Measurements from ENCODE around the gene MITF.
A peak's percentile ranks its signal among the peaks of the same experiment; 100 is the strongest.
"Not testable (repeated sequence)": the region's sequence is repeated elsewhere in the genome, so short reads cannot be mapped to it uniquely, and the experiment has no call there.

Gene MITF

GRCh38 chr3:69914395-69914794 lies 175.1 kb downstream of the MITF start:
- DNase-seq (ENCODE audit: low spot score): no peak

- no peak for DNase-seq (ENCODE audit: low spot score)
These were observed 176.5 kb downstream of the MITF start for GRCh38 chr3:69915726-69916125.

DNA sequence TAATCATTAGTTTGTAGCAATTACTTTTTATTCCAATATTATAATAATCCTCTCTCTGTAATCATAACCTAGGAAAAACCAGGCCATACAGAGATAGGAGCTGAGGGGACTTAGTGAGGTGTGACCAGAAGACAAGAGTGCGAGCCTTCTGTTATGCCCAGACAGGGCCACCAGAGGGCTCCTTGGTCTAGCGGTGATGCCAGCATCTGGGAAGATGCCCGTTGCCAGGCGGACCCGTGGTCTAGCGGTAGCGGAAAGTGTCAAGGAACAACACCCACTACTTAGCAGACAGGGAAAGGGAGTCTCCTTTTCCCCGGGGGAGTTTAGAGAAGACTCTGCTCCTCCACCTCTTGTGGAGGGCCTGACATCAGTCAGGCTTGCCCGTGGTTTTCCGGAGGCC lies 180.7 kb downstream of the MITF start:
- DNase-seq (ENCODE audit: low spot score): not testable (repeated sequence)

DNA sequence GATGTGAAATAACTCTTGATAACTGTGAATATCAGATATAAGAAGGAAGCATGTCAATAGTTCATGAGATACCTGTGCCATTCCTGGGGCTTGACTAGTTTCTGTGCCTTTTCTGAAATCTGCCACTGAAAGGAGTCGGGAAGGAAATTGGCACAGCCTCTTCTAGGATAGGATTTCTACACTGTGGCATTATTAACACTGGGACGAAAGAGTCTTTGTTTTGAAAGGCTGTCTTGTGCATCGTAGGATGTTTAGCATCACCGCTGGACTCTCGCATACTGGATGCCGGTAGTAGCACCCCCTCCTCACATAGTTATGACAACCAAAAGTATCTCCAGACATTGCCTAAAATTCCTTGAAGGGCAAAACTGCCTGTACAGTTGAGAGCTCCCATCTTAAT lies 182.4 kb downstream of the MITF start:
- no peak for DNase-seq (ENCODE audit: low spot score)

- DNase-seq (ENCODE audit: low spot score): no peak
These were observed 183.3 kb downstream of the MITF start for GRCh38 chr3:69922521-69923000.

GRCh38 chr3:69925506-69925905 lies 186.2 kb downstream of the MITF start:
- no peak for DNase-seq (ENCODE audit: low spot score)

DNA sequence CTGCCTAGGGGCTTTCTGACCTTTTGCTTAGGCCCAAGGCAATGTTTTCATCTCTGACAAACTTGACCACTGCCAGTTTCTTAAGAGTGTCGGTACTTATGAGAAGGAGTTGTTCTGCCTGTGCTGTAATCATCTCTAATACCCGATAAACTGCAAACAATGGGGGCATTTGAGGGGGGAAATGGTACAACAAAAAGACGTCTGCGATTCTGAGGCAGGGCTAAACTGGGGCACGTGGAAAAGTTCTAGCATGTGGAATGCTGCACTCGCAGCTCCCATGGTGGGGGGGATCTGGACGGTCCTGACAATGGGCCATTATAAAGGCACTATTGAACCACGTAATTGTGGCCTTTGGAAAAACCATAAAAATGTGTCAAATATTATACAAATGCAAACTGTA lies 187.1 kb downstream of the MITF start:
- no peak for DNase-seq (ENCODE audit: low spot score)

- no peak for DNase-seq (ENCODE audit: low spot score)
These were observed 188.3 kb downstream of the MITF start for GRCh38 chr3:69927571-69927970.

- no peak for DNase-seq (ENCODE audit: low spot score)
These were observed 189.8 kb downstream of the MITF start for GRCh38 chr3:69929019-69929418.

DNA sequence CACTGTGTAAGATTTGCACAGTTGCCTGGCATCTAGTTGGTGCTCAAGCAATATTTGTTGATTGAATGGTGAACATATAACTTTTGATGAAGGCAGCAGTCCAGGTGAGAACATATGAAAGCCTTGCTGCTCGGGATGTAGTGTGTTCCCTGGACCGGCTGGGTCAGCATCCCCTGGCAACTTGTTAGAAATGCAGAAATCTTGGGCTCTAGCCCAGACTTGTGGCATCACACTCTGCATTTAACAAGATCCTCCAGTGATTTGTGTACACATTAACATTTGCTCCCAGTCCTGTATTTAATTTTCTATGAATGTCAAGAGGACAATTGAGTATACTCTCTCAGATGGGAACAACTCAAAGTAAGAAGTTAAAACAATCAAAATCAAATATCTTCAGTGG lies 191.3 kb downstream of the MITF start:
- DNase-seq (ENCODE audit: low spot score): no peak

GRCh38 chr3:69932087-69932486 lies 192.8 kb downstream of the MITF start:
- no peak for DNase-seq (ENCODE audit: low spot score)

GRCh38 chr3:69932501-69932900 lies 193.2 kb downstream of the MITF start:
- no peak for DNase-seq (ENCODE audit: low spot score)

- no peak for DNase-seq (ENCODE audit: low spot score)
These were observed 195.1 kb downstream of the MITF start for GRCh38 chr3:69934398-69934797.

GRCh38 chr3:69936266-69936665 lies 197.0 kb downstream of the MITF start:
- DNase-seq (ENCODE audit: low spot score): no peak

DNA sequence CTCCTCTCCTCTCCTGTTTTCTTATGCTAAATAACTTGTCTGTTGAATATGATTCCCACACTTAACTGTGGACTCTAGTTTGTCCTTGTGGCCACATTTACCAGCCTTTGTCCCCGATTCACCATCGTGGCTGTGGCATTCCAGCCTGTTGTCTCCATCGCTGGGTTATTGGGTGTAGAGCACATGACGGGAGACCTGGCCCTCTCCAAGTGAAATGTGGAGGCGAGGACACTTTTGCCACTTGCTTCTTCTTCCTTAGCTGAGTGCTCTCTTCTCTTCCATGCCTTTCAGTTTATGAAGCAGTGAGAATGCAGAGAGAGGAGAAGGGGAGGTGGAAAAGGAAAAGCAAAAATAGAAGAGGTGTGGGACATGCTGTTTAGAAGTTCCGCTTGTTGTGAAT lies 198.8 kb downstream of the MITF start:
- no peak for DNase-seq (ENCODE audit: low spot score)

DNA sequence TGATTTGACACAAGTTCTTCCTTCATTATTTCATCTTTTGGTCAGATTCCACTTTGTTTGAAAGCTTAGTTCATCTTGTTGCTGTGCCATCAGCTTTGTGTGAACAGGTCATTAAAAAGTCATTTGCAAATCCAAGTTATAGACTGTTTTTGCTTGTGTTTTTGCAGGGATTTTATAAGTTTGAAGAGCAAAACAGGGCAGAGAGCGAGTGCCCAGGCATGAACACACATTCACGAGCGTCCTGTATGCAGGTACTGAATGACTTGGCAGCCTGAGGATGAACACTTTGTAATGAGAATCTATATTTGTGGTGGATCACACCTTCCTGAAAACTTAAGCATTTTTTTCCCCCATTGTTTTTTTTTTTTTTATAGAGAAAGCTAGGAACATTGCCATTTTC lies 199.7 kb downstream of the MITF start:
- DNase-seq (ENCODE audit: low spot score): no peak

- no peak for DNase-seq (ENCODE audit: low spot score)
These were observed 201.8 kb downstream of the MITF start for GRCh38 chr3:69941037-69941436.

GRCh38 chr3:69941439-69942176 lies 202.3 kb downstream of the MITF start:
- no peak for DNase-seq (ENCODE audit: low spot score)

- no peak for DNase-seq (ENCODE audit: low spot score)
These were observed 205.7 kb downstream of the MITF start for GRCh38 chr3:69944931-69945493.

GRCh38 chr3:69948246-69948862 lies 209.1 kb downstream of the MITF start:
- DNase-seq (ENCODE audit: low spot score): peak; percentile 24

DNA sequence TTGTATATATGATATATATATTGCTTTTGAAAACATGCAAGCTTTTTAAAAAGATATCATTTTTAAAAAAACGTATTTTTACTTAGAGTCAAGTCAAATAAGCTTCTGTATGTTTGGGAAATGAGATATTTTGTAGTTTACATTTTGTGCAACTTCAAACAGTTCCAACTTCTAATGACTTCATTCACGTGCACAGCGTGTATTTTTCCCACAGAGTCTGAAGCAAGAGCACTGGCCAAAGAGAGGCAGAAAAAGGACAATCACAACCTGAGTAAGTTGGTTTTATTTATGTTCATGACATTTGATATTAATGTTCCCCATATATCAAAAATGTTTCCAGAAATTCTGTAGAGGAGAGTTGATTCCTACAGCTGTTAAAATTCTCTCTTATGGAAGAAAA lies 212.4 kb downstream of the MITF start:
- DNase-seq (ENCODE audit: low spot score): no peak

DNA sequence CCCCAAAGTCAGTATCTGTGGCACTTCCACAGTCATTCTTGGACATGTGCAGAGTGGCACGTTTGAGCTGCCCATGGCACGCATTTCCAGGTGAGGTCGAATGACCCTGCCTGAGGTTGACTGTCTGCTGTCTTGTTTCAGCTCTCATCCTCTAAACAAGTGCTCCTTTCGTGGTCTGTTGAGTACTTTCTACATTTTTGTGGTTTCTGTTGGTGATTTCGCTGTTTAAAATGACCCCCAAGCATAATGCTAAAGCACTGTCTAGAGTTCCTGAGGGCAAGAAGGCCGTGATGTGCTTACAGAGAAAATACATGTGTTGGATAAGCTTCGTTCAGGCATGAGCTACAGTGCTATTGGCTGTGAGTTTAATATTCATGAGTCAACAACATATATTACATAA lies 220.3 kb downstream of the MITF start:
- DNase-seq (ENCODE audit: low spot score): no peak

- DNase-seq (ENCODE audit: low spot score): no peak
These were observed 222.6 kb downstream of the MITF start for GRCh38 chr3:69961706-69962439.
